Activated CD4-positive, alpha-beta T cell treated with anti-CD3 and anti-CD28 coated beads for 24 hours (primary cell): ENCODE measurements around the gene TMED6.
A peak's percentile ranks its signal among the peaks of the same experiment; 100 is the strongest.

Experiments used
- DNase-seq, 2 donors: peaks; one replicate each; pipeline ENCODE4 v3.0.0-alpha.2; 2020; ENCODE audit warnings: low read depth in 2 of 2

TMED6 gene

DNA sequence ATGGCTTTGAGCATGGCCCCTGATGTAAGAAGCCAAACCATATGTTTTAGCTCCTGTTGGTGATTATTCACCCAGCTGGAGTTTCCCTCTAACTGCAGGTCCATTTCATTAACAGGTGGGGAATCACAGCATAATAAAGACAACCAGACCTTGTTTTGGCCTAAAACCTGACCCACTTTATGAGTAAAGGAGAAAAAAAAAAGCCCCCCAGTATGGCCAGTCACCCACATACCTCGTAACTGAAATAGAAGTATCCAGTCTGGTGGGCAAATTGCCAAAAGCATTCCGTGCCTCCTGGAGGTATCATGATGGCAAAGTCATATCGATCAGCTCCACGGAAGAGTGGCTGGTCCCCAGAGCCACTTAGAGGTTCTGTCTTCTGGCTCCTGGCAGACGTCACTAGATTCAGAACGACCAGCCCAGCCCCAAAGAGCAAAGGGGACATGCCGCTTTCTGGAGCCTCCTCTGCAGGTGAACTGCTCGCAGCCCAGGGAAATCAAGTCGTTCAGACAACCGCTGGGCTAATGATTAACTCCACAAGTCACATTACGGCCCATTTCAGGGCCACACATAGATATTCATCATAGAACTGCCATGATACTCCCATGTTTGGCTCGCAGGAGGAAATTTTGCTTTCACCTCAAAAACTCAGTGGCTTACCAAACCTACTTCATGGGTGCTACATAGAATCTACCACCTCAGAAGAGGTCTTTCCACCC lies at the start of gene TMED6:
TMED6 (minus strand) TSS at position 478 of the 719 bp plus-strand sequence; CDS start at position 445, 33 bp downstream.
- no peak for DNase-seq

GRCh38 chr16:69399361-69399760 lies 47.8 kb upstream of the TMED6 start:
- no peak for DNase-seq

DNA sequence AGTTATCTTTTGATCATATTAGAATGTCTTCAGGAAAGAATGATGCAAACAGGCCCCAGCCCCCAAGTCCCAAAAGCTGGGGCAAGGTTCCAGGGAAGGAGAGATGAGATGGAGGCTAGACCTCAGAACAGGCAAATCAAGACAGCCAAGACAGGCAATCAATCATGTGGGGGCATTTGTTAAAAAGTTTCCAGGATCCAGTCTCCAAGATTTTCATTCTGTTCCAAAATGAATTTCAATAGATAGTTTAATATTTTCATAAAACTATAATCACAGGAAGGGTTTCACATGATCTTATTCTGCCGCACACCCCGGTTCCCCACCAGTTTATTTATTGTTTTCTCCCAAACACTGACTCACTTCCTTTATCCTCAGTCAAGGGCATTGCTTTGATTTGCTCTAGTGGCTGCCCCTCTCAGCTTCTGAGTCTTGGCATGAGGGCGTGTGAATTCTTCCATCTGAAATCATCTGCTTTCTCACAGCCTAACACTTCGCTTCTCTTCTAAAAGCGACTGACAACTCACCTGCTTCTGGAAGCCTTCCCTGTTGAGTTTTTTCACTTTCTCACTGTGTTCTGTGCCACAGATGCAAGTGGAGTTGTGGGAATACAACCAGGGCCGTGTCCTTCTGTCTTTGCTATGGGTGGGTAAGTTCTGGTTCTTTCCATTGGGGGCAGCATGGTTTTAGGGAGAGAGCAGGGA lies 46.4 kb upstream of the TMED6 start:
- no peak for DNase-seq

DNA sequence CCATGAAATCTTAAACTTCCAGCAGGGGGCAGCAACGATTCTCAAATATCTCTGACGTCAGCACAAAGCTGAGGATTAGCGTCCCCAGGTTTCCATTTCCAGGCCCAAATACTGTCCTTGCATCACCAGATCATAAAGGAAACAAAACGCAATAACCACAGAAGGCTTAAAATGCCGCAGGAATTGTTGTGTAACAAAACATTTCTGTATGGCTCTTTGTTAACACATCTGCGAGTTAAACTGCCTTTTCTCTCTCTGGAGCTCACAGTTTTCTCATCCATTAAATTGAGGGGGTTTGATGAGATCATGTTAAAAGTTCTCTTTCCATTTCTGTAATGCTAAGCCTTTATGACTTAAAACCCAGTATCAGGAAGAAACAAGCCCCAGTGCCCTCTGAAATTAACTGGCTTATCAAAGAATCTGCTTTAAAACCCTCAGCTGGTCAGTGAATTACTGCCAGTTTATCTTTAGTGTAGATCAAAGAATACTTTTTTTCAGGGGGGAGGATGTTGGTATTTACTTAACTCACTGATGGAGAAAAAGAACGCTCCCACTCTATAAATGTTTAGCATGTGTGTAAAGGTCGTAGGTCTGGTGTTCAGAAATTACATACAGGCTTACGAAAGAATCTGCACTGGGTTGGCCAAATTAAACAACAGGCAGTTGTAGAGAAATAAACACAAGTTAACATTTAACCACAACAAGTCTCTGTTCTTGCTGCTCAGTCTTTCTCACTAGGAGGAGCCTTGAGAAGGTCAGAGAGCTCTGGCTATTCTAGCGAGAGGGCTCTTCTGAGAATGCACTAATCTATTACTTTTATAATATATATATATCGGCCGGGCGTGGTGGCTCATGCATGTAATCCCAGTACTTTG lies 44.8 kb upstream of the TMED6 start:
- DNase-seq: peak; percentile 48 to 61

DNA sequence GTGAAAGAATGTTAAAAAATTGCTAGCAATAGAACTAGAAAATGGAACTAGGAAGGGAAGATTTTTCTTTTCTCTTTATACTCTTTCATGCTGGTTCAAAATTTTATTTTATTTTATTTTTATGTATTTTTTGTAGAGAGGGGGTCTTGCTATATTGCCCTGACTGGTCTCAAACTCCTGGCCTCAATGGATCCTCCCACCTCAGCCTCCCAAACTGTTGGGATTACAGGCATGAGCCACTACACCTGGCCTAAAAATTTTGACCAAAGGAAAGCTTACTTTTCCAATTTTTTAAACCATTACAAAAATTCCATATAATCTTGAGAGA lies 44.2 kb upstream of the TMED6 start:
- DNase-seq: no peak

GRCh38 chr16:69393898-69394849 lies 42.6 kb upstream of the TMED6 start:
- DNase-seq: no peak

DNA sequence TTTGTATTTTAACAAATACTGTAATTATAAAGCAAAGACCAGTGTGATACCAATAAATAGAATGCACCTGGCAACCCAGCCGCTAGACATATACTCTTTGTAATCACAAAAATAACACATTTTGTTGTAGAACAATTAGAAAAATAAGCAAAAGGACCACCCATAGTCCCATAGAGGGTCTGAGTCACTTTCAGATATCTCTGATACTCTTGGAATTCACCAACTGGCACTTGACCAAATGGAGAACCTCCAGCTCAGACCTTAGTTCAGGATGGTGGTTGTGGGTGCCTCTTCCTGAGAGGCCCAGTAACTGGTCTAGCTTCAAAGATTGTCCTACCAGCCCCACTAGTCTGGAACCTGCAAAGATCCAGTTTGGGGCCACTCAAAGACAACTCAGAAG lies 35.0 kb upstream of the TMED6 start:
- no peak for DNase-seq

DNA sequence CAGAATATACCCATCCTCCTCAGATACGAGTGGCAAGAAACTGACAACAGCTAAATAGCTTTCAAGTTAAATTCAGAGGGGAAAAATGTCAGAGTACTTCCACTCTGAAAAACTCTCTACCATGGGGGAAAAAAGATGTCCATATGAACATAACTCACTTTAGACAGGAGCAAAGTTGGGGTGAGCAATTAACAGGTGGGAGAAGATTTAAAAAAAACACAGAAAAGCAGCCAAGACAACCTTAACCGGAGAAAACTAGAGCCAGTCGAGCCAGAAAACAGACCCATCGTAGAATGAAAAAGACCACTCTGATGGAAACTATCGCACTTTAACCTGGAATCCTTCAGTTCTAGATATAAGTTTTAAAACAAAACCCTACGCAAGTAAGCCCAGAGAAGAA lies 33.4 kb upstream of the TMED6 start:
- DNase-seq: no peak

GRCh38 chr16:69382421-69382820 lies 30.8 kb upstream of the TMED6 start:
- DNase-seq: no peak

DNA sequence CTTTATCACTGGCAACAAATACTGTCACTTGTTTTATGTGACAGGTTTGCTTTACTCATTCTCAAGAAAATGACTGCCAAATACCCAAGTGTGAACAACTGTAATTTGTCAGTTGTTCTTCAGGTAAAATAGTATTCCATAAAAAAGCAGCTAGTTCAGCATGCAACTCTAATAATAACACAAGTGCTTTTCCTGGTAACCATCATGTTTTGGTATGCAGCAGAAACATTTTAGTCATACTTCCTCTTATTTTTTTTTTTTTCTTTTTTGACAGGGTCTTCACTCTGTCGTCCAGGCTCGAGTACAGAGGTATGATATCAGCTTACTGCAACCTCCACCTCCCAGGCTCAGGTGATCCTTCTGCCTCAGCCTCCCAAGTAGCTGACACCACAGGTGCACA lies 29.6 kb upstream of the TMED6 start:
- DNase-seq: no peak

DNA sequence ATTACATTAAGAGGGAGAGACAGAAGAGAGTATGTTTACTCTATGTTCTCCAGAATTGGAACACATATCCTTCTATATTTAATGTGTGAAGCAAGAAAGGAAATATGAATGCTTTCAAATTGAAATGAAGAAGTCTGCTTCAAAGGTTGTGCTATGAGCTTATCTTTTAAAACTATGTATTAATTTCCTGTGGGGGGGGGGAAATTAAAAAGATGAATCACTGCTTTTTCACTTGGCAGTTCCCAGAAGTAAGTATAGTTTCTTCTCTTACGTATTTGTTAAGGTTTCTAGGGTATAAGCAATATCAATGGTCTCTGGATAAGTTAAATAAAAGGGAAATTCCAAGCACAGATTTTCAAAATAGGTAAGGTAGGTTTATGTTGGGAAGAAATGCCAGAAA lies 27.2 kb upstream of the TMED6 start:
- no peak for DNase-seq

DNA sequence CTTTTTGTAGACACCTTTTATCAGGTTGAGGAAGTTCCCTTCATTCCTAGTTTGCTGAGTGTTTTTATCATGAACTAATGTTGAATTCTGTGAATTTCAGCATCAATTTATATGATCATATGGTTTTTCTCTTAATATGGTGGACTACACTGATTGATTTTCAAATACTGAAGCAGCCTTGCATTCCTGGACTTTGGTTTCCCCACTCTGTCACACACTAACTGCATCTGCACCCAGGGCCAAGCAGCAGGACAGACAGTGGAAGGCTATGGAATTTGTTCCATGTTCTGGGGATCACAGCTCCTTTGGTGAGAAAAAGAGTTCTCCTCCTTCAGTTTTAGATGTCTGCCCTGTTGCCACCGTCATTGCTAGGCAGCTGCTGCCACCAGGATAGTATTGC lies 26.4 kb upstream of the TMED6 start:
- no peak for DNase-seq

DNA sequence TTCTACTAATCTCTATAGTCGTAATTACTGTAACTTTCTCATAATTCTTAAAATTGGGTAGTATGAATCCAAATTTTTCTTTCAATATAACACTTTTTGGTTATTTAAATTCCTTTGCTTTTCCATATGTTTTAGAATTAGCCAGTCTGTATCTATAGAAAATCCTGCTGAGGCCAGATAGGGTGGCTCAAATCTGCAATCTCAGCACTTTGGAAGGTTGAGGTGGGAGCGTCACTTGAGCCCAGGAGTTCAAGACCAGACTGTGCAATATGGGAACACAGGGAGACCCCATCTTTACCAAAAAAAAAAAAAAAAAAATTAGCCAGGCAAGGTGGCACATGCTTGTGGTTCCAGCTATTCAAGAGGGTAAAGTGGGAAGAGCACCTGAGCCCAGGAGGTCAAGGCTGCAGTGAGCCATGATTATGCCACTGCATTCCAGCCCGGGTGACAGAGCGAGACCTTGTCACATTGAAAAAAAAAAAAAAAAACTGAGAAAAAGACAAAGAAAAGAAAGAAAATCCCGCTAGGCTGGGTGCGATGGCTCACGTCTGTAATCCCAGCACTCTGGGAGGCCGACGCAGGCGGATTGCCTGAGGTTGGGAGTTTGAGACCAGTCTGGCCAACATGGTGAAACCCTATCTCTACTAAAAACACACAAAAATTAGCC lies 24.9 kb upstream of the TMED6 start:
- DNase-seq: no peak

GRCh38 chr16:69373019-69373418 lies 21.4 kb upstream of the TMED6 start:
- no peak for DNase-seq

DNA sequence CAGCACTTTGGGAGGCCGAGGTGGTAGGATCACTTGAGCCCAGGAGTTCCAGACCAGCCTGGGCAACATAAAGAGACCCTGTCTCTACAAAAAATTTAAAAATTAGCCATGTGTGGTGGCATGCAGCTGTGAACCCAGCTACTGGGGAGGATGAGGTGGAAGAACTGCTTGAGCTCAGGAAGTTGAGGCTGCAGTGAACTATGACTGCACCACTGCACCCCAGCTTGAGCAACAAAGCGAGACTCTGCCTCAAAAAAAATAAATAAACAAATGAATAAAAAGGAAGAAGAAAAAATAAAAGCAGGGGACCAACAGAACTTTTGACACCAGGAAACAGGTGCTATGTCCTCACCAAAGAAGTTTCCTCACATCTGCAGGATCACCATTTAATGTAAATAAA lies 20.0 kb upstream of the TMED6 start:
- DNase-seq: no peak

DNA sequence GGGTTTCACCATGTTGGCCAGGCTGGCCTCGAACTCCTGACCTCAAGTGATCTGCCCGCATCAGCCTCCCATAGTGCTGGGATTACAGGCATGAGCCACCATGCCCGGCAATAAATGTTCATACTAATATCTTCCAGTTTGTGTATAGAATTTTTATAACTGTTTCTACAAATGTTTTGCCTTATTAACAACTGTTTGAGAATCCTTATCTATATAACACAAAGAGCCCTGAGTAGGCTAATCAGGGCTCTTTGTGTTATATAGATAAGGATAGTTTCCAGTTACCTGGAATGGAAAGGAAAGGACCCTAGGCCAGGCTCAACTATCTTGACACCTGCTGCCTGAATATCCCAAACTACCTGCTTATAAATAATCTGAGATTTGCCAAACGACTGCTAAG lies 17.3 kb upstream of the TMED6 start:
- DNase-seq: no peak

GRCh38 chr16:69367980-69368379 lies 16.4 kb upstream of the TMED6 start:
- DNase-seq: no peak

GRCh38 chr16:69366431-69366830 lies 14.8 kb upstream of the TMED6 start:
- no peak for DNase-seq

- DNase-seq: no peak
Observed at GRCh38 chr16:69365901-69366300, 14.3 kb upstream of the TMED6 start.

- DNase-seq: no peak
Observed at GRCh38 chr16:69364088-69364487, 12.5 kb upstream of the TMED6 start.

- DNase-seq: no peak
Observed at GRCh38 chr16:69363281-69363717, 11.7 kb upstream of the TMED6 start.
